Loucy (cell line): ENCODE results near the gene MAJIN.

Experiments used
- CTCF ChIP-seq: fragments of 200-600 bp; sonication (generic); conservative IDR thresholded peaks from 2 replicates; pipeline ENCODE4 v1.5.1; 2014; ENCODE audit warnings: mild to moderate bottlenecking, antibody characterized with exemption, low read length
- EZH2phosphoT487 ChIP-seq: fragments of 200-600 bp; IDR thresholded peaks from 2 replicates; pipeline ENCODE4 v1.6.1; 2018; ENCODE audit warnings: antibody characterized with exemption, mild to moderate bottlenecking, moderate library complexity, borderline replicate concordance

GRCh38 chr11:64905516-64906313 is 66.2 kb downstream of the MAJIN start:
- TF ChIP-seq CTCF (no peak), EZH2phosphoT487 (no peak)
